HG03097 (cell line): ENCODE results near the gene POLR2E.
"Not testable (repeated sequence)": the region's sequence is repeated elsewhere in the genome, so short reads cannot be mapped to it uniquely, and the experiment has no call there.

Experiments used
- ATAC-seq: cut with Tn5 transposase; IDR thresholded peaks from one replicate; pipeline ENCODE4 v1.9.1; 2021; ENCODE audit not compliant: unreplicated experiment, low FRiP score

POLR2E gene

DNA sequence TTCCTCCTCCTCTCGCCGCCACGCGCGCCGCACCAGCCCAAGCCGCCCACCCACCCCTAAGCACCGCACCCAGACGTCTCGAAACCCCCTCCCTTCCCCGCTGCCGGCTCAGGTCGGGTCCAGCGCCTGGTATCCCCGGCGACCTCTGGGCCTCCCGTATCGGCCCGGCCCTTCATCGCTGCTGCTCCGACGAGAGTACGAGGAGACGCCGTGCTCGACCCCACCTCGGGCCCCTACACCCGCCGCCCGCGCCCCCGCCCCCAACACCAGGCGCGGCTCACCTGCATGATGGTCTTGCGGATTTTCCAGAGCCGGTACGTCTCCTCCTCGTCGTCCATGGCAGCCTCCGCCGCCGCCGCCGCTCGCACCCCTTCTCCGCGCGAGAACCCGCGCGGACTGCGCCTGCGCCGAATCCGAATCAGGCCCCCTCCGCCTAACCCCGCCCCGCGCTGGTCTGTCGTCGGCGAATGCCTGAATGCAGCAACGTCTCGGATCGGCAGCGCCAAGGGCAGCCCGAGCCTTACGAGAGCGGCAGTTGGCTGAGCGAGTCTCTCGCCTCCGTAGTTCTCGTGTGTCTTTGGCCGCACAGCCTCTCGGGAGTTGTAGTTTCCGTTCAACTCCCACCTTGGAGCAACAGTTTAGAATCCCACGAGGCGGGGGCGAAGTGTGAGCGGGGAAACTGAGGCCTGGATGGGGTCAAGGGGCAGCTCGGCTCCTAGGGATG, at the start of gene POLR2E:
Gene POLR2E, minus strand, starts transcription at position 398 of the 724 bp plus-strand sequence. Its CDS starts 60 bp downstream, at position 338.
- peak; percentile 93 for ATAC-seq

DNA sequence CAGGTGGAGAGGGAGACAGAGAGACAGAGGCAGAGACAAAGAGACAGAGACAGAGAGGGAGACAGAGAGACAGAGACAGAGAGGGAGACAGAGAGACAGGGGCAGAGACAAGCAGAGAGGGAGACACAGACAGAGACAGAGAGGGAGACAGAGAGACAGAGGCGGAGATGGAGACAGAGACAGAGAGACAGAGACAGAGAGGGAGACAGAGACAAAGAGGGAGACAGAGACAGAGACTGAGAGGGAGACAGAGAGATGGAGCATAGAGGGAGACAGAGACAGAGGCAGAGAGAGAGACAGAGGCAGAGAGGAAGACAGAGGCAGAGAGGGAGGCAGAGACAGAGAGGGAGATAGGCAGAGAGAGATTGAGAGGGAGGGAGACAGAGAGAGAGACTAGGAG, 49.6 kb upstream of the POLR2E start:
- ATAC-seq: no peak

DNA sequence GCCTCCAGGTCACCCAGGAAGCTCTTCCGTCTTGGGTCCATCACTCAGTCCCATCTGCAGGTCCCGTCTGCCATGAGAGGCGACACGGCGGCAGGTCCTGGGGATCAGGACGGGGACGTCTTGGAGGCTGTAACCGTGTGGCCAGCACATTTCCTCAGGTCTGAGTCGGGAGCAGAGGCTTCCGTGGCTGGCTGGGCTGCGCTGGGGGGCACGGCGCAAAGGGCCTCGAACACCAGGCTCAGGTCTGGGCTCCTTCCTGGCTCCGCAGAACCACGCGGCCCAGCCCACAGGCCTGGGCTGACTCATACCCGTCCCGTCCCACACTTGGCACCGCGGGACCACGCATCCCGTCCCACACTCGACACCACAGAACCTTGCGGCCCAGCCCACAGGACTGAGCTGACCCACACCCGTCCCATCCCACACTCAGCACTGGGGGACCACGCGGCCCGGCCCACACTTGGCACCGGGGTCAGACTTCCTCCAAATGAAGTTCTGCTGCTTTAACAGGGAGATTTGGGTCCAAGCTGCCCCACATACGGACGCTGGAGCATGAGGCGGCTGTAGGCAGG, 48.7 kb upstream of the POLR2E start:
- no peak for ATAC-seq

DNA sequence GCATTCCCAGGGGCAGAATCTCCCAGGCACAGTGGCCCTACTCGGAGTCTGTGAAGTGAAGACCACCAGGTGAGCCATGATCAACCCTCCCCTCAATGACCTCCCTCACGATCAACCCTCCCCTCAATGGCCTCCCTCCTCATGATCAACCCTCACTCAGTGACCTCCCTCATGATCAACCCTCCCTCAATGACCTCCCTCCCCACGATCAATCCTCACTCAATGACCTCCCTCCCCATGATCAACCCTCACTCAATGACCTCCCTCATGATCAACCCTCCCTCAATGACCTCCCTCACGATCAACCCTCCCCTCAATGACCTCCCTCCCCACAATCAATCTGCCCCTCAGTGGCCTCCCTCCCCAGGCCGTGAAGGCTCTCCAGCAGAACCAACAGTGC, 46.8 kb upstream of the POLR2E start:
- no peak for ATAC-seq

DNA sequence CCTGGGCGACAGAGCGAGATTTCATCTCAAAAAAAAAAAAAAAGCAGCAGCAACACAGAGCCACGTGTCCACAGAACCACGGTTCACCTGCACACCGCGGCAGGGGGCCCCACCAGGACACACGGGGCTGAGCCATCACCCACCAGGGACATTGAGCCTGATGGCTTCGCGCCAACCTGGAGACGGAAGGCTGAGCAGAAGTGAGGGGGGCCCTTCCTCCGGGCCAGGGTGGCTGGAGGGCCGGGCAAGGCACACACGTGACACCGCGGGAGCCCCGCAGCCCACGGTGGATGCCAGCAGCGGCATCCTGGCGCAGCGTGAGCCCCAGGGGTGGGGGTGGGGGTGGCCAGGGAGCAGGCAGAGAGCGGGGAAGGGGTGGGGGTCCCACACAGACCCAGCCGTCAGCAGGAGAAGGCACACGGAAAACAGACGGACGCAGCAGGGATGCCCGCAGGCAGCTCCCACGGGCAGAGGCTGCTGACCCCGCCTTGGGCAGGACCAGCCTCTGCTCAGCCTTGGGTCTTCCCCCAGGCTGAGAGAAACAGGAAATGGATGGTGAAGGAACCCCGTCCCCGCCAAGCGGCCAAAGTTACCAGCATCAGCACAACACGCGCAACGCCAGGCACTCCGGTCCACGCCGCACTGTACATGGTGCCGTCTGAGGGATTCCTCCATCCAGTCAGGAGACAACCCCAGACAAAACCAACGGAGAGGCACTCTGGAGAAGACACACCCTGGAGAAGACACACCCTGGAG, 45.3 kb upstream of the POLR2E start:
- ATAC-seq: no peak

DNA sequence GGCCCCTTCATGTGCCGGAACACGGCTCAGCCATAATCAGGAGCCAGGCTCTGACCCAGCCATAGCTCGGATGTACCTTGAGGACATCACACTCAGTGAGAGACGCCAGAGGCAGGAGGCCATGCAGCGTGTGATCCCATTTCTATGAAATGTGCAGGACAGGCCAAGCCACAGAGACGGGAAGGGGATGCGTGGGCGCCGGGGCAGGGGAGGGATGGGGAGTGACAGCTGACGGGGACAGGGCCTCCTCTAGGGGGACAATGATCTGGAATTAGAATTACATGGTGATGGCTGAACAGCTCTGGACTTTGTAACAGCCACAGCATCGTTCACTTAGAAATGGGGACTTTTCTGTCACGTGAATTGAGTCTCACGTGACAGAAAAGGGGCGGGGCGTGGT, 44.0 kb upstream of the POLR2E start:
- ATAC-seq: no peak

DNA sequence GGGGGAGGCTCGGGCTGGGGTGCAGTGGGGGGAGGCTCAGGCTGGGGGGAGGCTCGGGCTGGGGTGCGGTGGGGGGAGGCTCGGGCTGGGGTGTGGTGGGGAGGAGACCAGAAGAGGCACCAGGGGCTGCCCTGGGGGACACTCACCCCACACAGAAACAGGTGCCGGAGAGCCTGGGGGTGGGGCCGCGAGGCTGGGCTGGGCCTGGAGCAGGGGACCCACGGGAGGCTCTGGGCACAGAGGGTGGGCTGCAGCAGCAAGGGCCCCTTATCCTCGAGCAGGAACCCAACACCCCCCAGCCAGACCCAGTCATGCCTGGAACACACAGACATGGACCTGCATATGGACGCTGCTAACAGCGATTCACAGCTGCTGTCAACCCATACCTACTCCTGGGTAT, 42.9 kb upstream of the POLR2E start:
- no peak for ATAC-seq

DNA sequence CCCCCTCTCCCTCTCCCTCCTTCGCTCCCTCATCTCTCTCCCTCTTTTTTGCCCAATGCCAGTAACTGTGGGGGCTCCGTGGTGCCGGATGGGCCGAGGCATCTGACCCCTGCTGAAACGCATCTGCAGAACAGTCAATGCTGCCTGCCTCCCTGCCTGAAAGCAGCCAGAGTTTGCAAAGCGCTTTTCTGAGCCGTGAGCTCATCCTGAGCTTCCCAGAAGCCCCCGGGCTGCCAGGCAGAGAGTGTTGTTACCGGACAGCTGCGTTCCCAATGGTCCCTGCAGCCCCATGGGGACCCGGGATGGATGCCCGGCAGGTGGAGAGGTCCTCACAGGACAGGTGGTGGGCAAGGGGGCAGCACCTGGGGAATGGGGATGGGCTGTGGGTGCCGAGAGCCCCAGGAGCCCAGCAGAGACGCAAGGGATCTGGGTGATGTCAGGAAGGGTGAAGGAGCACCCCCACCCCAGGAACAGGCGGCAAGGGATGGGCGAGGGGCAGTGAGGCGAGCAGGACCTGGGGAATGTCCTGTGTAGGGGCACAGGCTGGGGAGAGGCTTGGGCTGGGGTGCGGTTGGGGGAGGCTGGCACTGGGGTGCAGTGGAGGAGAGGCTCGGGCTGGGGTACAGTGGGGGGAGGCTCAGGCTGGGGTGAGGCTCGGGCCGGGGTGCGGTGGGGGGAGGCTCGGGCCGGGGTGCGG, 41.6 kb upstream of the POLR2E start:
- ATAC-seq: no peak

DNA sequence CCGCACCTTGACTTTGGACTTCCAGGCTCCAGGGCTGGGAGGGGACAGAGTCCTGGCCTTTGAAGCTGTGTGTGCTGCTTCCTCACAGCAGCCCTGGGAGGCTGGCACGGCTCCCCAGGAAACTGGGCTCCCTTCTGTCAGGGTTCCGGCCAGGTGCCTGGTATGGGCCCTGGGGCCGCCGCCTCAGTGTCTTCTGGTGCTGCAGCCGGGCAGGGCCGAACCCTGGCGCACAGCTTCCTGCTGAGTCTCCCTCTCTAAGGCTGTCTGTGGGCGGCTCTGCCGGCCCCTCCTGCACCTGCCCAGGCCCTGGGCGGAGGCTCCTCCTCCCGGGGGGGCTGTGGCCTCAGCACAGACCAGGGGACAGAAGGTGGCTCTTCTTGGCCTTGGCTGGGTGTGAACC, 41.0 kb upstream of the POLR2E start:
- ATAC-seq: no peak

DNA sequence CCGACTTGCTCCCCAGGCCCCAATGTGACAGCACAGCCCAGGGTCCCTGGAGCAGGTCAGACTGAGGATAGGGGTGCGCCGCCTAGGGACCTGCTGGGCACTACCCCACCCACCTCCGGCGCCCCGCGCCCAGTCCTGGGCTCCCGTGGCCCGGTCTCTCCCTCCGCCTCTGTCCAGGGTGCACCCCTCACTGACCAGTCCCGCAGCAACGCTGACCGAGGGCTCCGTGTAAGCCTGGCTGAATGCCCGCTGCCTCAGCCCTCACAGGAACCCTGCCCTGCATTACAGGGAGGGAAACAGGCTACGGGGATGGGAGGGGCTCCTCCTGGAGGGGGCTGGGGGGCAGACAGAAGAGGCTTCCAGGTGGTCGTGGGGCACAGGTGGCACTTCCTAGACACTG, 40.3 kb upstream of the POLR2E start:
- no peak for ATAC-seq

DNA sequence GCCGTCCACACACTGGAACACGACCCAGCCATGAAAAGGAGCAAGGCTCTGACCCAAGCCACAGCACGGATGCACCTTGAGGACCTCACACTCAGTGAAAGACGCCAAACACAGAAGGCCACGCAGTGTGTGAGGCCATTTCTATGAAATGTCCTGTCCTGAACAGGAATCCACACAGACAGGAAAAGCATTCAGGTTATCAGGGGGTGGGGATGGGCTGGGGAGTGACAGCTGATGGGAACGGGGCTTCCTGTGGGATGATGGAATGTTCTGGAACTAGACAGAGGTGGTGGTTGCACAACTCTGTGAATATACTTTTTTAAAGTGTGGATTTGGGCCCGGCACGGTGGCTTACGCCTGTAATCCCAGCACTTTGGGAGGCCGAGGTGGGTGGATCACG, 39.3 kb upstream of the POLR2E start:
- ATAC-seq: no peak

DNA sequence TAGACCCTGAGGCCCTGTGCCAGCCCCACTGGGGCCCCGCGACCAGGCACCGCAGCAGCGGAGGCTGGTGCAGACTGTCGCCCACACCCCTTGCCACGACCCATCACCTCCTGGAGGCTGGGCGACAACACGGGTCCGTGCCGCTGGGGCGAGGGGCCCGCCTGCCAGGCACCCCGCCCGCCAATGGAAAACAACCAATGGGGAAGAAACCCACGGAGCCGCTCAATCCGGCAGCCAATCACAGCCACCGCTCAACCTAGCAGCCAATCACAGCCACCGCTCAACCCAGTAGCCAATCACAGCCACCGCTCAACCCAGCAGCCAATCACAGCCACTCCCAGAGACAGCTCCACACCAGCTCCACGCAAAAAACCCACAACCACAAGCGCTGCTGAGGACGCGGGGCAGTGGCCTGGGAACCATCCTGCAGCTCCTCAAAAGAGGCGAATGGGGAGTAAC, 38.3 kb upstream of the POLR2E start:
- no peak for ATAC-seq

DNA sequence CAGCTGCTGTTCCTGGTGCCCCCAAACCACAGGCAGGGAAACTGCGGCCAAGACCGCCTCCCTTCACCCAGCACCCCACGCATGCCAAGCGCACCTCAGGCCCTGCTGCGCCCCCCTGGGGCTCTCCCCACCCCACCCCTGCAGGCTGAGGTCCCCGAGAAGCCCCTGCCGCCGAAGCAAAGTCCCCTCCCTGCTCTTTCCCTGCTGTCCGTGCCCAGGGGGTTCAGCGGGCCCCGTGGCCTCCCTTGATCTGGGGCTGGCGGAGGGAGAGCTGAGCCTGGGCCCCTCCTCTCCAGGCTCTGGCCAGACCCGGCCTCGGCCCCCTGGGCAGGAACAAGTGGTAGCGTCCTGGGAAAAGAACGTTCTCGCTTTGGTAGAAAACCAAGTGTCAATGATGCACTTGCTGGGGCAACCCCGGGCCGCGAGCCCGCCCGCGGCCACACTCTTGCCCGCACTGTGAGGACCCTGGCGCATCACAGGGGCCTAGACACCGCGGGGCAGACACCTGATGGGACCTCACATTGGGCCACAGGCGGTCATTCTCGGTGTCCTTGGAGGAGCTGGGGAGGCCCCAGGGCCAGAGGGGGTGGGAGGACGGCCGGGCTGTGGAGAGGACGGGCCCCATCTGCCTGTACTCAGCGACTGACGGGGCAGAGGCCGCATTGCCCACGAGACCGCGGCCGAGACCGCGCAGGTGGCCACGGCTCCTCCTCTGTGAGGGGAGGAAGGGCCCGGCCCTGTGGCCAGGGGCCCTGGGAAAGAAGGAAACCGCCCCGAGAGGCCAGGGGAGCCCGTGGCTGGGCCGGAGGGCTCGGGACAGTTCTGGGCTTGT, 37.6 kb upstream of the POLR2E start:
- ATAC-seq: peak; percentile 21

DNA sequence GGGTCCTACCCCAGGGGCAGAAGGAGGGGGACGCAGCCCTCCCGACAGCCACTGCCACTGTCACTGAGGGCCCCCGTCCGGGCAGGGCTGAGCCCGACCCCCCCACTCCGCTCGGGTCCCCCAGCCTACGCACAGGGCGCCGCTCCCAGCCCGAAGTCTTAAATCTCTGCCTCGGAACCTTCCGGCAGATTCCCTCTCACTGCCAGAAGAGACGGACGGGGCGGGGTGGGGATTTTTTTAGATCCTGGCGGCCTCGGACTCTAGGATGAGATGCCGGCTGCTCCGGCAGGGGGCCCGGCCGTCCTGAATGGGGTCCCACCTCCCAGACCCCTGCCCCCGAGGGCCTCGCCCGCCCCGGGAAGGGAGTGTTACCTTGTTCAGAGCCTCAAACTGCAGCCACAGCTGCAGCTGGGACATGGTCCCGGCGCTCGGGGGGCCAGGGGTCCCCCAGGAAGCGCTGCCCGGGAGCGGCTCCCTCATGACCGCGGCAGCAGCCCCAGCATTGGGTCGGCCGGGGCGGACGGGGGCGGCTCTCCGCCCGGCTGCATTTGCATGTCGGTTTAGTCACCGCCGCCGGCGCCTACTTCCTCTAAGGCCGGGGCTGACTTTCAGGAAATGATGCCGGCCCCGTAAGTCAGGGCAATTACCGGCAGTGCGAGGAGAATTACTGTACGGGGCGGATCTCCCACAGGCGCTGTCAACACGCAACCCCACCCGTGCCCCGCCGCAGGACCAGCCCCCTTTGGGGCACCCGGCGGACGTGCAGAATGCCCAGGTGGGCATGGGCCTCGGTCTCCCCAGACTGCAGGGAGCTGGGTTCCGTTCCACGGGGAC, 36.8 kb upstream of the POLR2E start:
- ATAC-seq: peak; percentile 42

DNA sequence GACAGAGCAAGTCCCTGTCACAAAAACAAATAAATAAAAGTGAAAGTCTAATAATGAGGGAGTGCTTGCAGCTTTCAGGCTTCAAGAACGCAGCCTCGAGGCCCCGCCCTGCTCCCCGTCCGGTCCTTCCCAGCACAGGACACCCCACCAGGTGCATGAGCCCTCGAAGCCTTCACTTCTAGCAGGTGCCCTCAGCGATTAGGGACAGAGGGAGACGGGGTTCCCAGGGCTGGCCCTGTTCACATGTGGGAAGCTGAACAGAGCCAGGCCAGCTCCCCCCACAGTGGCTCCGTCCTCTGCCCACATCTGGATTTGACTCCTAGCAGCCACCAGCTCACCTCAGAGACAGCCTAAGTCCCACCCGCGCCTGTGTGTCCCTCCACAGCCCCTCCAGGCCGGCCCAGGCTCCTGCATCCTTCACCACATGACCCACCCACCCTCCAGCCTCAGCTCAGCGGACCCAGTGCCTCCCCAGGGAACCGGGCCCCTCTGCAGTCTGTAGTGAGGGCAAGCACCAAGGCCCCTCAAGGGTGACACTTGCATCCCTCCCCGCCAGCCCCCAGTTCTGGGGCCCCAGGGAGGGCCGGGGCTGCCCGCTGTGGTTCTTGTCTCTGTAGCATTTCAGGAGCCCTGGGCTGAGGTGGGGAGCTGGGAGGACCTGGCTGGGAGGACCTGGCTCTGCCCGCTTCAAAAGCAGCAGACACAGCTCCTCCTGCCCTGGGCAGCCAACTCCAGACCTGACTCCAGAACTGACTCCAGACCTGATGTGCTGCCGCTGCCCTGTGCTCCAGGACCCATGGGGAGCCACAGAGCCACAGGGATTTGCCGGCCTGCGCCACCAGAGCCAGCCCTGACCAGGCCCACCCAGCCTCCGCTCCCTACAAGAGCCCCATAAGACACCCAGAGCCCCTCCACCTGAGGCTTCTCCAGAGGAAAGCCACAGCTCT, 35.9 kb upstream of the POLR2E start:
- no peak for ATAC-seq

DNA sequence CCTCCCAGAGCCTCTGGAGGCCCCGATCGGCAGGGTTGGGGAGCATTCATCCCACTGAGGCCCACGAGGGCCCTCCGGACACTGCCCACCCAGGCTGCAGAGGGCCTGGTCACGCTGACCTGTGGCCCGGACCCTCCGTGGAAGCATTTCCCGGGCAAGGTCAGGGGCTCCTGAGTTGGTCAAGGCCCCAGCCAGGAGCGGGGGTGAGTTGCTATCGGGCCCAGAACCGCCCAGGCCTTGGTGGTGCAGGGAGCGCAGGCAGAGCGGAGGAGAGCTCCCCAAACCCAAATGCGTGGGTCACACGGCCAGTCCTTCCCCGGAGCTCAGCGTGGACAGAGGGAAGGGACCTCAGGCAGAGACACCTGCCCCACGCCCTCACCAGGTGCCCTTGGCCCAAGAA, 34.4 kb upstream of the POLR2E start:
- ATAC-seq: no peak

DNA sequence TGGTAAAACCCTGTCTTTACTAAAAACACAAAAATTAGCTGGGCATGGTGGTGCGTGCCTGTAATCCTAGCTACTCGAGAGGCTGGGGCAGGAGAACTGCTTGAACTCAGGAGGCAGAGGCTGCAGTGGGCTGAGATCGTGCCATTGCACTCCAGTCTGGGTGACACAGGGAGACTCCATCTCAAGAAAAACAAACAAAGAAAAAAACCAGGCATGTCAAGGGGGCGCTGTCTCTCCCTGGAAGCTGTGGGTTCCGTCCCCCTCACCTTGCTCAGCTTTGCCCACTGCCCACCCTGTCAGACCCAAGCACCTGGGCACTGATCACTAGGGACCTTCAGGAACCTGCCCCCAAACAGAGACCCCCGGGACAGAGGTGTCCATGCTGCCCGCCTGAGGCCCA, 33.9 kb upstream of the POLR2E start:
- ATAC-seq: not testable (repeated sequence)

DNA sequence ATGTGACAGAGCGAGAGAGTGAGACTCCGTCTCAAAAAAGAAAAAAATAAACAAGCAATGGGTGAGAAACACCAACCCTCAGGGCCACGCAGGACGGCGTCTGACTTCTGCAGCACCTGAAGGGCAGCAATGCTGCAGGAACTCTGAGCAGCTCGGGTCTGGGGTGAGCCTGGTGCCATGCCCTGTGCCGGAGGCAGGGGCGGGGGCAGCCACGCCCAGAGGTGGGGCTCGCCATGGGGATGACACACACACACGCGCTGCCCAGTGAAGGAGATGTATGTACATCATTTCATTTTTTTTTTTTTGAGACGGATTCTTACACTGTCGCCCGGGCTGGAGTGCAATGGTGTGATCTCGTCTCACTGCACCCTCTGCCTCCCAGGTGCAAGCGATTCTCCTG, 32.9 kb upstream of the POLR2E start:
- ATAC-seq: no peak
